Measurements from ENCODE around the gene KIF15.

KIF15 gene

DNA sequence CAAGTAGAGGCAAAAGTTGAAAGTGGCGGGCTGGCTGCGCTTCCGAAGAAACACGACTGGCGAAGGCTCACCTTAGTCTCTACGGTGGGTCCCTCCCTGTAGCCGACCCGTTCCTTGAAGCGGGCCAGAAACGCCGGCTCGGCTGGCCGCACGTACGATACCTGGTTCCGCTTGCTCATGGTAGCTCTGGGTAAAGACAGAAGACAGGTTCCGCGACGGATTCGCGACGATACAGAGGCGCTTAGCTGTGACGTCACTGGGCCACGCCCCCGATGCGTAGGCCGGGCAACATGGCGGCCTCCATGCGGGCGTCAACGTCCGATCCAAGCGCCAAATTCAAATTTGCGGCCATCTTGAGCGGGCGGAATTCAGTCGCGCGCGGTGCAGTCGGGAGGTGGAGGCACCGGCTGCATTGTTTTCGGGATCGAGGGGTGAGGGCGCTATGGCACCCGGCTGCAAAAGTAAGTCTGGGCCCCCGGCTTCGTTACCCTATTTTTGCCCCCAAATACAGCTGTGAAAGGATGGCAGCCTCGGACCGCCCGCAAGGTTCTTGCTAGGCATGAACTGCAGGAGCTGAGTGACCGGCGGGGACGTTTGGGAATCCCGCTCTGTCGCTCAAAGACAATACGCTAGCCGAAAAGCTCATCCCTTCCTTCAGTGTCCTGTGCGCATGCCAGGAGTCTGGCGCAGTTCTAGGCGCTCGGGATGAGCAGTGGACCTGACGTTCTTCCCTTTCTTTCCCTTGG is at the start of gene KIF15, which contains the start of gene KIAA1143:
Gene KIF15 (plus strand): TSS at position 371 of the 746 bp plus-strand sequence. CDS start 72 bp downstream, at position 443.
Gene KIAA1143 (minus strand): TSS at position 196 of the 746 bp plus-strand sequence. CDS start 17 bp downstream, at position 179.
- DNase-seq, result peak; percentile 95
- Histone ChIP-seq H3K36me3 (peaks cover 33% of the 10 kb centered on the region), H3K27me3 (ENCODE audit: insufficient read depth, low read depth, severe bottlenecking) (no peaks in the 10 kb centered on the region), H3K9me3 (ENCODE audit: severe bottlenecking) (no peaks in the 10 kb centered on the region), H3K27ac (peak within 1 kb of the TSS; percentile 93), H3K4me3 (ENCODE audit: low read depth, low read length) (peak within 1 kb of the TSS; percentile 100)
- TF ChIP-seq, protein P1, sequence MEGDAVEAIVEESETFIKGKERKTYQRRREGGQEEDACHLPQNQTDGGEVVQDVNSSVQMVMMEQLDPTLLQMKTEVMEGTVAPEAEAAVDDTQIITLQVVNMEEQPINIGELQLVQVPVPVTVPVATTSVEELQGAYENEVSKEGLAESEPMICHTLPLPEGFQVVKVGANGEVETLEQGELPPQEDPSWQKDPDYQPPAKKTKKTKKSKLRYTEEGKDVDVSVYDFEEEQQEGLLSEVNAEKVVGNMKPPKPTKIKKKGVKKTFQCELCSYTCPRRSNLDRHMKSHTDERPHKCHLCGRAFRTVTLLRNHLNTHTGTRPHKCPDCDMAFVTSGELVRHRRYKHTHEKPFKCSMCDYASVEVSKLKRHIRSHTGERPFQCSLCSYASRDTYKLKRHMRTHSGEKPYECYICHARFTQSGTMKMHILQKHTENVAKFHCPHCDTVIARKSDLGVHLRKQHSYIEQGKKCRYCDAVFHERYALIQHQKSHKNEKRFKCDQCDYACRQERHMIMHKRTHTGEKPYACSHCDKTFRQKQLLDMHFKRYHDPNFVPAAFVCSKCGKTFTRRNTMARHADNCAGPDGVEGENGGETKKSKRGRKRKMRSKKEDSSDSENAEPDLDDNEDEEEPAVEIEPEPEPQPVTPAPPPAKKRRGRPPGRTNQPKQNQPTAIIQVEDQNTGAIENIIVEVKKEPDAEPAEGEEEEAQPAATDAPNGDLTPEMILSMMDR (IDR thresholded peaks at IDR 0.05; ENCODE audit: low read depth, low read length), result peak; percentile 13; the same call in 1 of the 2 replicates

- TF ChIP-seq, protein P1 (IDR thresholded peaks at IDR 0.05; ENCODE audit: low read depth, low read length), result peak; percentile 50
- H3K27ac ChIP-seq, result peak within 1 kb of the TSS; percentile 68
- no peaks in the 10 kb centered on the region for H3K27me3 ChIP-seq (ENCODE audit: insufficient read depth, low read depth, severe bottlenecking)
- H3K9me3 ChIP-seq (ENCODE audit: severe bottlenecking), result peaks cover 20% of the 10 kb centered on the region
- DNase-seq, result peak; percentile 92
- H3K36me3 ChIP-seq, result peaks cover 5% of the 10 kb centered on the region
- peak within 1 kb of the TSS; percentile 96 for H3K4me3 ChIP-seq (ENCODE audit: low read depth, low read length)
These were observed 49.0 kb upstream of the KIF15 start, which contains the start of gene ZNF502 for GRCh38 chr3:44712455-44713075. Gene ZNF502, plus strand, starts transcription at chr3:44712660. Its CDS starts 7,602 bp downstream, at chr3:44720262.

DNA sequence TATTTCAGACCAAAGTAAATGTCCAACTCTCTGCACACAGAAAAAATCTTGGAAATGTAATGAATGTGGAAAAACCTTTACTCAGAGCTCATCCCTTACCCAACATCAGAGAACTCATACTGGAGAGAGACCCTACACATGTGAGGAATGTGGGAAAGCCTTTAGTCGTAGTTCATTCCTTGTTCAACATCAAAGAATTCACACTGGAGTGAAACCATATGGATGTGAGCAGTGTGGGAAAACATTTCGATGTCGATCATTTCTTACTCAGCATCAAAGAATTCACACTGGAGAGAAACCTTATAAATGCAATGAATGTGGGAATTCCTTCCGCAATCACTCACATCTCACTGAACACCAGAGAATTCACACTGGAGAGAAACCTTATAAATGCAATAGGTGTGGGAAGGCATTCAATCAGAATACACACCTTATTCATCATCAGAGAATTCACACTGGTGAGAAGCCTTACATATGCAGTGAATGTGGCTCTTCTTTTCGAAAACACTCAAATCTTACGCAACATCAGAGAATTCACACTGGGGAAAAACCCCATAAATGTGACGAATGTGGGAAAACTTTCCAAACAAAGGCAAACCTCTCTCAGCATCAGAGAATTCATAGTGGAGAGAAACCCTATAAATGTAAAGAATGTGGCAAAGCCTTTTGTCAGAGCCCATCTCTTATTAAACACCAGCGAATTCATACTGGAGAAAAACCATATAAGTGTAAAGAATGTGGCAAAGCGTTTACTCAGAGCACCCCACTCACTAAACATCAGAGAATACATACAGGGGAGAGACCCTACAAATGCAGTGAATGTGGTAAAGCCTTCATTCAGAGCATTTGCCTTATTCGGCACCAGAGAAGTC is 40.1 kb upstream of the KIF15 start:
- peaks cover 41% of the 10 kb centered on the region for H3K9me3 ChIP-seq (ENCODE audit: severe bottlenecking)

DNA sequence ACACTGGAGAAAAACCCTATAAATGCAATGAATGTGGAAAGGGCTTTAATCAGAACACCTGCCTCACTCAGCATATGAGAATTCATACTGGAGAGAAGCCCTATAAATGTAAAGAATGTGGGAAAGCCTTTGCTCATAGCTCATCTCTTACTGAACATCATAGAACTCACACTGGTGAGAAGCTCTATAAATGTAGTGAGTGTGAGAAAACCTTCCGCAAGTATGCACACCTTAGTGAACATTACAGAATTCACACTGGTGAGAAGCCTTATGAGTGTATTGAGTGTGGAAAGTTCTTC is 39.5 kb upstream of the KIF15 start:
- no peak for DNase-seq
- no peak overlapping the region for H3K27ac ChIP-seq
- H3K36me3 ChIP-seq, result peaks cover 25% of the 10 kb centered on the region
- H3K4me3 ChIP-seq (ENCODE audit: low read depth, low read length), result no peak overlapping the region
- H3K27me3 ChIP-seq (ENCODE audit: insufficient read depth, low read depth, severe bottlenecking), result no peaks in the 10 kb centered on the region
- H3K9me3 ChIP-seq (ENCODE audit: severe bottlenecking), result peaks cover 41% of the 10 kb centered on the region
- TF ChIP-seq, protein P1 (IDR thresholded peaks at IDR 0.05; ENCODE audit: low read depth, low read length), result no peak

More for the DNA sequence above, 40.1 kb upstream of the KIF15 start:
- H3K36me3 ChIP-seq, result peaks cover 29% of the 10 kb centered on the region
- H3K27me3 ChIP-seq (ENCODE audit: insufficient read depth, low read depth, severe bottlenecking), result no peaks in the 10 kb centered on the region
- no peak overlapping the region for H3K27ac ChIP-seq
- TF ChIP-seq, protein P1 (IDR thresholded peaks at IDR 0.05; ENCODE audit: low read depth, low read length), result no peak
- DNase-seq, result no peak
- H3K4me3 ChIP-seq (ENCODE audit: low read depth, low read length), result no peak overlapping the region

- peak within 1 kb of the TSS; percentile 68 for H3K27ac ChIP-seq
- TF ChIP-seq, protein P1 (IDR thresholded peaks at IDR 0.05; ENCODE audit: low read depth, low read length), result no peak
These were observed 32.1 kb upstream of the KIF15 start, which contains the start of gene ZNF501 for GRCh38 chr3:44729384-44729910. Gene ZNF501, plus strand, starts transcription at chr3:44729635. Its CDS starts 4,787 bp downstream, at chr3:44734422.

More at GRCh38 chr3:44729384-44729910, 32.1 kb upstream of the KIF15 start, which contains the start of gene ZNF501:
- Histone ChIP-seq H3K36me3 (peaks cover 31% of the 10 kb centered on the region), H3K4me3 (ENCODE audit: low read depth, low read length) (peak within 1 kb of the TSS; percentile 68), H3K27me3 (ENCODE audit: insufficient read depth, low read depth, severe bottlenecking) (no peaks in the 10 kb centered on the region), H3K9me3 (ENCODE audit: severe bottlenecking) (peaks cover 31% of the 10 kb centered on the region)
- peak; percentile 95 for DNase-seq

All from WERI-Rb-1 (cell line).